WI38 (cell line): ENCODE results near the gene C1QL3.

Source experiments
- H3K4me3 ChIP-seq: 2 replicates; pipeline ENCODE4 v1.5.1; 2011; ENCODE audit warnings: low read depth, mild to moderate bottlenecking, control low read depth, low read length
- TF ChIP-seq, protein P1 (sequence below): IDR thresholded peaks from 2 replicates; pipeline ENCODE4 v1.5.1; 2012; ENCODE audit warnings: low read depth, mild to moderate bottlenecking, control low read depth, low read length

Gene C1QL3

DNA sequence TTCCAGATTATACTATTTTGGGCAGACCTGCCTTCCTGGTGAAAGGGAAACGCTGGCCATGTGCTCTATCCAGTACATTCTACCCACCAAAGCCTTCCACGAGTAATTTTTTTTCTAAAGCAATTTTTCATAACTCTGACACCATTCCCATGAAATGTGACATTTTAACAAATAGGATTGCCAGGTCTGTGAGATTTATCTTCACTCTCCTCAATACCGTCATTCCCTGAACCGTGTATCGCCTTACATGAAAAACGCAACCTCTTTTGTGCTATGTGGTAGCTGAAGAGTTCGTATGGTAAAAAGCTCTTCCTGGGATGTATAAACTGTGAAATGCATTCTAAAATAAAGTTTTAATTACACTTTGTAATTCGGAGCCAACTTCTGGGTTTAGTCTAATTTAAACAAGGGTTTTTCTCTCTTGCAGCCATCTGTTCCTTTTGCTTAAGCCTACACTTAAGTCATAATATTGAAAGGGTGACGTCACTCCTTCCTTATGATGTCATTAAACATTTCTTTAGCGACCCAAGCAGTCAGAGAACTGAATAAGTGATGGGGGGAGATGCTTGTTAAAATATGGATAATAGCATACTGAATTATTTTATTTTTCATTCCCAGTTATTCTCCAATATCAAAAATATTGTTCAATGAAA is 27.7 kb downstream of the C1QL3 start:
- TF ChIP-seq, protein P1, sequence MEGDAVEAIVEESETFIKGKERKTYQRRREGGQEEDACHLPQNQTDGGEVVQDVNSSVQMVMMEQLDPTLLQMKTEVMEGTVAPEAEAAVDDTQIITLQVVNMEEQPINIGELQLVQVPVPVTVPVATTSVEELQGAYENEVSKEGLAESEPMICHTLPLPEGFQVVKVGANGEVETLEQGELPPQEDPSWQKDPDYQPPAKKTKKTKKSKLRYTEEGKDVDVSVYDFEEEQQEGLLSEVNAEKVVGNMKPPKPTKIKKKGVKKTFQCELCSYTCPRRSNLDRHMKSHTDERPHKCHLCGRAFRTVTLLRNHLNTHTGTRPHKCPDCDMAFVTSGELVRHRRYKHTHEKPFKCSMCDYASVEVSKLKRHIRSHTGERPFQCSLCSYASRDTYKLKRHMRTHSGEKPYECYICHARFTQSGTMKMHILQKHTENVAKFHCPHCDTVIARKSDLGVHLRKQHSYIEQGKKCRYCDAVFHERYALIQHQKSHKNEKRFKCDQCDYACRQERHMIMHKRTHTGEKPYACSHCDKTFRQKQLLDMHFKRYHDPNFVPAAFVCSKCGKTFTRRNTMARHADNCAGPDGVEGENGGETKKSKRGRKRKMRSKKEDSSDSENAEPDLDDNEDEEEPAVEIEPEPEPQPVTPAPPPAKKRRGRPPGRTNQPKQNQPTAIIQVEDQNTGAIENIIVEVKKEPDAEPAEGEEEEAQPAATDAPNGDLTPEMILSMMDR, result no peak

DNA sequence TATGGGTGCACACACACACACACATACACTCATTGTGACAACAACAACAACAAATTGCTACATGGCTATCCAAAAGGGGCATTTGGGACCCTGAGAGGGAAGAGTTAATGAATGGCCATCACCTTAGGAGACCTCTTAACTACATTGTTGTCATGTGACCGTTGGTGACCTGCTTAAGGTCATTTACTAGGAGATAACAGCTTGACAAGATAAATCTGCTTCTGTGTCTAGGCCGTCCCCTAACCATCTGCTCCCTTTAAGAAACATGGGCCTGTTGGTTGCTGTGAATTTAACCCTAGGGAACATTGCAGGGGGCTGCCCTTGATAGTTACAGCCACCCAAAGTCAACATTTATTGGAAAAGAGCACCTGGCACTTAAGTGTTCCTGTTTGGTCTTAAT is 29.7 kb downstream of the C1QL3 start:
- no peak overlapping the region for H3K4me3 ChIP-seq
- TF ChIP-seq, protein P1, result no peak

More for the DNA sequence above, 27.7 kb downstream of the C1QL3 start:
- no peak overlapping the region for H3K4me3 ChIP-seq

DNA sequence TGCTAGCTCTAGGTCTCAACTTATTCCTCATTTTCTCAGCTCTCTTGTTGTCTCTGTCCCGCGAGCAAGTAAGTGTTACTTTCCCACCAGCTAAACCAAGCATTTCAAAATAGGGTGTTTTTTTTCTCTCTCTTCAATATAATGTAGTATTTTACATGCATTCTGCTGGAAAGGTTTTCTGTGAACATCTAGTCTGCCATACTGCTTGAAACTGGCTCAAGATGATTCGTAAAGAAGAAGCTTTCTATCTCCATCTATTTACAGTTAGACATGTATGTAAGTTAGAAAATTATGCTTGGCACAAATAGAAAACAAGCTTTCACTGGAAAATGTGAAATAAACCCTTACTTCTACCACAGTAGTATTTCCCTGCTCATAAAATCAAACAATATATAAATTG is 31.2 kb downstream of the C1QL3 start:
- no peak overlapping the region for H3K4me3 ChIP-seq
- TF ChIP-seq, protein P1, result no peak

DNA sequence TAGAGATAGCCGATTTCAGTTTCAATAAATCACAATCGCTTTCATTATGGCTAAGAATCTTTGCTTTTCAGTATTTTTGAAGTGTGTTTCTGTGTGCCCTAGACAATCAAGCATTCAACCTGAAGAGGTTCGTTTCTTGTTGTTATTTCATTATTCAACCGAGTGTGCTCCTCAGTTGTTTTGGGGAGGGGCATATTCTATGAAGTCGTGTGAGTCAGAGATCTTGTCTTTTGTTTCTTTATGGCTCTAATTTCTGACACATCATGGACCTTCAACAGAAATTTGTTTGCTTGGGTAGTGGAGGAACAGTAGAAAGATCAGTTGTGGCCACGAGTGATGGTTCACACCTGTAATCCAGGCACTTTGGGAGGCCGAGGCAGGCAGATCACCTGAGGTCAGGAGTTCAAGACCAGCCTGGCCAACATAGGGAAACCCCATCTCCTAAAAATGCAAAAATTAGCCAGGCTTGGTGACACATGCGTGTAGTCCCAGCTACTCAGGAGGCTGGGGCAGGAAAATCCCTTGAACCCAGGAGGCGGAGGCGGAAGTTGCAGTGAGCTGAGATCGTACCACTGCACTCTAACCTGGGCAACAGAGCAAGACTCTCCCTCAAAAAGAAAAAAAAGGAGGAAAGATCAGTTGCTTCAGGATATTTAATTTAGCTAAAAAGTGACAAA is 38.3 kb downstream of the C1QL3 start:
- TF ChIP-seq, protein P1, result no peak
- H3K4me3 ChIP-seq, result no peak overlapping the region

DNA sequence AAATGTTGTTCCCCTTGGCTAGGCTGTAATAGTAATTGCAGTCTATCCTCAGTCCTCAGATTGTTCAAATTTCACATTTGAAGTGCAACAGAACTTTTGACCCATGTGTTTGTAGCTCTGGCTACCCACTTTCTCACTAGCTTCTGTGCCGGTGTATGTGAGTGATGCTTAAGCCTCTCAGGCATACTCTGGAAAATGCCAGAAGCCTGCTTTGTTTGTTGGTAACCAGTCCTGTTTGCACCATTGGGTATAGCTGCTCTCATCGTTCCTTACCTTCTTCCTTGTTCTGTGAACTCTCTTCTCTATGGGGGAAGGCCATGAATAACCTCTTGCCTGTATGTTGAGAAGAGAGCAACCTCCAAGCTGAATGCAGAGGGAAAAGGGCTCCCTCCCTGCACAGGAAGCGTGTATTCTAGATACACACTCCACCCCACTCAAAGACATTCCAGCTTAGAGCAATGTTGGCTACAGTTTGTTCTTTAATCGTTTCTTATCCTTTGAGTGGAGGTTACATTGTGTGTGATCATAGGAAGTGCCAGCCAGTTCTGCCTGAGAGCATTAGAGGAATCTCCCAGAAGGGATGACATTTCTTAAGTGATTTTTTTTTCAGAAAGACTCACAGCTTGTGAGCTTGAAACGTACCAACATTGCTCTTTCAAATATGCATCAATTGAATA is 40.5 kb downstream of the C1QL3 start:
- TF ChIP-seq, protein P1, result no peak
- H3K4me3 ChIP-seq, result no peak overlapping the region

DNA sequence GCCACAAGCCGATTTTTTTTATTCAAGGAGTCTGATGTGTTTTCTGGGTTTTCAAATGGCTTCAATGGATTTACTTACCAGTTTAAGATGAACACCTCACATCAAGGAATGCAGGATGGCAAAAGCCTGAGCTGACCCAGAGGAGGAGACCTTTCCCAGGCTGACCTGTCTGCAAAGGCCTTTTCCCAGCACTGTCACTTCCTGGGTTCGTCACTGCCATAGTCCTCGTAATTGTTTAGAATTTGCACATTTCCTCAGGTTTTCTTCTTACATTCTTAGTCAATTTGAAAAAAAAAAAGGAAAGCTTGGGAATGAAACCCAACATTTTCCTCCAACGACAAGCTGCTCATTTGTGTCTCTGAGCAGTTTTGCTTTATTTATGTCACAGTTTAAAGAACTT is 42.9 kb downstream of the C1QL3 start:
- TF ChIP-seq, protein P1, result no peak
- H3K4me3 ChIP-seq, result no peak overlapping the region

DNA sequence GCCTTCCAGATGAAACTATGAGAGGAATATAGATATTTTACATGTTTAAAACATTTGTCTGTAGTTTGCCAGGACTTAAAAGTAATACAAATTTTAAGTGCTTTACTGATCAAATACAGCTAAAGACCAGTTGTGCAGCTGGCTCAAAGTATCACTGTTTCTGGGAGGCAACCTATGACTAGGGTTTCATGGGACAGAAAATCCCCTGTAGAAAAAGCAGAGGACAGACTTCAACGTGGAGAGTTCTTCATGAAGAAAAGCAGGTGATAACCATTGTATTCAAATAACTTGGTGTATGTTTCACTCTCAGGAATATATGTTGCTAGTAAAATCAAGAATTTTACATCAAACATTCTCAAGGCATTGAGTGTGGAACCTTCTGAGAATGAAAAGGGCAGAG is 43.9 kb downstream of the C1QL3 start:
- TF ChIP-seq, protein P1, result no peak
- H3K4me3 ChIP-seq, result no peak overlapping the region
